ENCODE measurements around the gene ASB6. TPM values are rescaled to one million over a fixed set of nuclear protein-coding genes. Genes with fewer than 3 reads are reported as not detected.

ASB6 gene
- total and polyA plus RNA-seq, 4 donors = 3.4 to 8.4 (median 6.2) TPM

- TF ChIP-seq ZBTB33 (IDR thresholded peaks at IDR 0.05) (no peak), RXRA (IDR thresholded peaks at IDR 0.05) (no peak), GABPA (IDR thresholded peaks at IDR 0.05 in 1 of 2, conservative IDR thresholded peaks at IDR 0.05 in 1 of 2) (no peak), YY1 (IDR thresholded peaks at IDR 0.05) (no peak), SP1 (IDR thresholded peaks at IDR 0.05) (no peak)
- Histone ChIP-seq H3K9me3 (ENCODE audit: control insufficient read depth in 4 of 4, low read length in 3 of 4) (no peaks in the 10 kb centered on the region), H3K36me3 (ENCODE audit: control insufficient read depth in 4 of 4, insufficient read depth in 3 of 4, low read depth in 1 of 4, low read length in 3 of 4) (no peaks in the 10 kb centered on the region), H3K9ac (ENCODE audit: low read depth in 1 of 2, low read length in 2 of 2) (no peak overlapping the region), H3K4me1 (ENCODE audit: control insufficient read depth in 4 of 4, insufficient read depth in 4 of 4, low read length in 3 of 4) (peaks cover 0 to 8% (median 3%) of the 10 kb centered on the region in 4 donors), H3K27me3 (ENCODE audit: control insufficient read depth in 4 of 4, insufficient read depth in 4 of 4, low read length in 3 of 4) (no peaks in the 10 kb centered on the region), H3K27ac (ENCODE audit: low read depth in 1 of 2, low read length in 2 of 2) (no peak overlapping the region), H3K4me3 (ENCODE audit: low read depth in 1 of 3, low read length in 3 of 3) (no peak overlapping the region)
- DNase-seq (ENCODE audit: low spot score) = no peak
- WGBS = 87% methylated on average over 12 of the region's 12 CpGs
Measured at GRCh38 chr9:129646252-129646651, 4.3 kb upstream of the ASB6 start.

GRCh38 chr9:129644902-129645301 is 3.0 kb upstream of the ASB6 start:
- no peak for DNase-seq (ENCODE audit: low spot score)
- no peak overlapping the region for H3K4me3 ChIP-seq (ENCODE audit: low read depth in 1 of 3, low read length in 3 of 3)
- no peak overlapping the region for H3K27ac ChIP-seq (ENCODE audit: low read depth in 1 of 2, low read length in 2 of 2)
- 74% methylated on average over 17 of the region's 17 CpGs for WGBS
- H3K36me3 ChIP-seq (ENCODE audit: control insufficient read depth in 4 of 4, insufficient read depth in 3 of 4, low read depth in 1 of 4, low read length in 3 of 4) = no peaks in the 10 kb centered on the region
- no peak overlapping the region for H3K9ac ChIP-seq (ENCODE audit: low read depth in 1 of 2, low read length in 2 of 2)
- TF ChIP-seq FOXA1 (IDR thresholded peaks at IDR 0.05) (no peak), ZBTB33 (IDR thresholded peaks at IDR 0.05) (no peak), TAF1 (conservative IDR thresholded peaks at IDR 0.05) (no peak), GABPA (IDR thresholded peaks at IDR 0.05 in 1 of 2, conservative IDR thresholded peaks at IDR 0.05 in 1 of 2) (no peak), HNF4G (IDR thresholded peaks at IDR 0.05) (no peak), JUND (IDR thresholded peaks at IDR 0.05) (no peak), NR2F2 (IDR thresholded peaks at IDR 0.05) (no peak), RXRA (IDR thresholded peaks at IDR 0.05) (no peak), YY1 (IDR thresholded peaks at IDR 0.05) (no peak), EGR1 (IDR thresholded peaks at IDR 0.05; ENCODE audit: low read depth in 2 of 2) (no peak), ATF3 (IDR thresholded peaks at IDR 0.05) (no peak)
- H3K27me3 ChIP-seq (ENCODE audit: control insufficient read depth in 4 of 4, insufficient read depth in 4 of 4, low read length in 3 of 4) = no peaks in the 10 kb centered on the region
- peaks cover 4 to 21% (median 17%) of the 10 kb centered on the region in 4 donors for H3K4me1 ChIP-seq (ENCODE audit: control insufficient read depth in 4 of 4, insufficient read depth in 4 of 4, low read length in 3 of 4)
- H3K9me3 ChIP-seq (ENCODE audit: control insufficient read depth in 4 of 4, low read length in 3 of 4) = no peaks in the 10 kb centered on the region

GRCh38 chr9:129644365-129644764 is 2.4 kb upstream of the ASB6 start:
- Histone ChIP-seq H3K27ac (ENCODE audit: low read depth in 1 of 2, low read length in 2 of 2) (no peak overlapping the region), H3K4me1 (ENCODE audit: control insufficient read depth in 4 of 4, insufficient read depth in 4 of 4, low read length in 3 of 4) (peaks cover 4 to 24% (median 21%) of the 10 kb centered on the region in 4 donors), H3K4me3 (ENCODE audit: low read depth in 1 of 3, low read length in 3 of 3) (no peak overlapping the region), H3K9ac (ENCODE audit: low read depth in 1 of 2, low read length in 2 of 2) (no peak overlapping the region), H3K9me3 (ENCODE audit: control insufficient read depth in 4 of 4, low read length in 3 of 4) (no peaks in the 10 kb centered on the region), H3K27me3 (ENCODE audit: control insufficient read depth in 4 of 4, insufficient read depth in 4 of 4, low read length in 3 of 4) (no peaks in the 10 kb centered on the region), H3K36me3 (ENCODE audit: control insufficient read depth in 4 of 4, insufficient read depth in 3 of 4, low read depth in 1 of 4, low read length in 3 of 4) (no peaks in the 10 kb centered on the region)
- 75% methylated on average over 11 of the region's 11 CpGs for WGBS
- no peak for DNase-seq (ENCODE audit: low spot score)
- TF ChIP-seq GABPA (IDR thresholded peaks at IDR 0.05 in 1 of 2, conservative IDR thresholded peaks at IDR 0.05 in 1 of 2) (no peak), MAX (IDR thresholded peaks at IDR 0.05) (no peak), EGR1 (IDR thresholded peaks at IDR 0.05; ENCODE audit: low read depth in 2 of 2) (no peak), YY1 (IDR thresholded peaks at IDR 0.05) (no peak), RAD21 (IDR thresholded peaks at IDR 0.05) (no peak), NR2F2 (IDR thresholded peaks at IDR 0.05) (no peak), ZBTB33 (IDR thresholded peaks at IDR 0.05) (no peak), JUND (IDR thresholded peaks at IDR 0.05) (no peak)

Data from liver (tissue), 9 donors.